Fibroblast of lung (primary cell): ENCODE measurements around the gene KCNG2. TPM values are rescaled to one million over a fixed set of nuclear protein-coding genes. Genes with fewer than 3 reads are reported as not detected.

Experiments used
- DNase-seq, 2 donors: peaks; one replicate each; pipeline versions ENCODE4 v3.0.0 to v3.0.0-alpha.2; 2010; ENCODE audit warnings: low read depth in 2 of 2
- H2AFZ ChIP-seq: 2 replicates; pipeline ENCODE4 v1.5.1; 2012; ENCODE audit warnings: low read length, control low read depth, inconsistent platforms
- H3K27ac ChIP-seq: 2 replicates; pipeline ENCODE4 v1.5.1; 2011; ENCODE audit warnings: low read length, control low read depth; ENCODE audit not compliant: insufficient read depth
- H3K27me3 ChIP-seq: 2 replicates; pipeline ENCODE4 v1.5.1; 2011; ENCODE audit warnings: mild to moderate bottlenecking, low read length; ENCODE audit not compliant: control insufficient read depth, insufficient read depth
- H3K36me3 ChIP-seq: 2 replicates; pipeline ENCODE4 v1.5.1; 2011; ENCODE audit warnings: low read length; ENCODE audit not compliant: control insufficient read depth, insufficient read depth
- H3K4me1 ChIP-seq: 2 replicates; pipeline ENCODE4 v1.5.1; 2011; ENCODE audit warnings: low read length; ENCODE audit not compliant: control insufficient read depth, insufficient read depth; ENCODE audit errors: extremely low read depth
- H3K4me2 ChIP-seq: 2 replicates; pipeline ENCODE4 v1.5.1; 2011; ENCODE audit warnings: low read length, control low read depth; ENCODE audit not compliant: insufficient read depth; ENCODE audit errors: extremely low read depth
- H3K4me3 ChIP-seq, 4 experiments: fragments of 200-600 bp in 1 of 4; sonication (generic) in 1 of 4; replicated peaks in 1 of 4; 2 replicates each; pipeline ENCODE4 v1.5.1; 2011 to 2016; ENCODE audit warnings: low read length in 4 of 4, low read depth in 3 of 4, mild to moderate bottlenecking in 3 of 4, control low read depth in 2 of 4, inconsistent platforms in 1 of 4, mixed read lengths in 1 of 4; ENCODE audit not compliant: insufficient read depth in 1 of 4; ENCODE audit errors: control extremely low read depth in 1 of 4
- H3K79me2 ChIP-seq: 2 replicates; pipeline ENCODE4 v1.5.1; 2012; ENCODE audit warnings: mild to moderate bottlenecking, low read length, inconsistent platforms; ENCODE audit not compliant: control insufficient read depth, insufficient read depth
- H3K9ac ChIP-seq: 2 replicates; pipeline ENCODE4 v1.5.1; 2011; ENCODE audit warnings: mild to moderate bottlenecking, low read length, control low read depth; ENCODE audit not compliant: insufficient read depth
- H3K9me3 ChIP-seq: 2 replicates; pipeline ENCODE4 v1.5.1; 2012; ENCODE audit warnings: low read depth, low read length; ENCODE audit not compliant: control insufficient read depth, insufficient read depth
- H4K20me1 ChIP-seq: 2 replicates; pipeline ENCODE4 v1.5.1; 2011; ENCODE audit warnings: low read length; ENCODE audit not compliant: control insufficient read depth, insufficient read depth; ENCODE audit errors: extremely low read depth
- EZH2 ChIP-seq: IDR thresholded peaks from 2 replicates; pipeline ENCODE4 v1.5.1; 2012; ENCODE audit warnings: low read length, control low read depth, mild to moderate bottlenecking; ENCODE audit errors: missing control alignments
- polyA plus RNA-seq, 2 donors: library from polyadenylated mRNA; depleted of rRNA in 1 of 2; stranded (reverse) in 1 of 2; unstranded in 1 of 2; fragments of >200 nt; gene quantifications; 2 replicates each; pipeline ENCODE4 v1.2.1, GENCODE V29; 2011 to 2012; ENCODE audit warnings: missing spikeins in 1 of 2
- total RNA-seq: library from RNA; depleted of rRNA; stranded (reverse); fragments of >200 nt; gene quantifications from 2 replicates; pipeline ENCODE4 v1.2.1, GENCODE V29; 2014
- TF ChIP-seq, protein P1 (sequence below), 2 donors: IDR thresholded peaks in 1 of 2; conservative IDR thresholded peaks in 1 of 2; 1 replicate in 1 of 2; 2 replicates in 1 of 2; pipeline ENCODE4 v1.5.1; 2011 to 2012; ENCODE audit warnings: low read length in 2 of 2, control low read depth in 1 of 2, inconsistent platforms in 1 of 2, low read depth in 1 of 2, mild to moderate bottlenecking in 1 of 2

KCNG2 gene
- total and polyA plus RNA-seq, 2 donors (not counting 1 experiment from before 2014, with no cell fraction given), result 0.42 to 10.1 TPM

DNA sequence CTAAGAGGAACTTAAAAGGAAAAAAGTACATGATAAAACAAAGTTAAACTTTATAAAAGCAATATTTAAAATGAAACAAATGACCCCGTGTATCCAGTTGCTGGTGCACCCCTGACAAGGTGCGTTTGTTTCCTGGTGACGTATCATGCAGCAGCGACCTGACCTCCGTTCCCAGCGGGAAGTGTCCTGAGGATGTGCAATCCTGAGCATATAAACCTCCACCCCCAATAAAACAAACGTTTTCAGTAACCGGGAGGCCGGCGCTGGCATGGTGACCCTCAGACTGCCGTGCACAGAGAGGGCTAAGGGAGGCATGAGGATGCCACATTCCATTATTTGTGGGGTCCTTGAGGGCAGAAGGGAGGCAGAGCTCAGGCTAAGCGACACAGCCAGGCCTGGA lies 138.9 kb downstream of the KCNG2 start:
- H4K20me1 ChIP-seq, result no peaks in the 10 kb centered on the region

DNA sequence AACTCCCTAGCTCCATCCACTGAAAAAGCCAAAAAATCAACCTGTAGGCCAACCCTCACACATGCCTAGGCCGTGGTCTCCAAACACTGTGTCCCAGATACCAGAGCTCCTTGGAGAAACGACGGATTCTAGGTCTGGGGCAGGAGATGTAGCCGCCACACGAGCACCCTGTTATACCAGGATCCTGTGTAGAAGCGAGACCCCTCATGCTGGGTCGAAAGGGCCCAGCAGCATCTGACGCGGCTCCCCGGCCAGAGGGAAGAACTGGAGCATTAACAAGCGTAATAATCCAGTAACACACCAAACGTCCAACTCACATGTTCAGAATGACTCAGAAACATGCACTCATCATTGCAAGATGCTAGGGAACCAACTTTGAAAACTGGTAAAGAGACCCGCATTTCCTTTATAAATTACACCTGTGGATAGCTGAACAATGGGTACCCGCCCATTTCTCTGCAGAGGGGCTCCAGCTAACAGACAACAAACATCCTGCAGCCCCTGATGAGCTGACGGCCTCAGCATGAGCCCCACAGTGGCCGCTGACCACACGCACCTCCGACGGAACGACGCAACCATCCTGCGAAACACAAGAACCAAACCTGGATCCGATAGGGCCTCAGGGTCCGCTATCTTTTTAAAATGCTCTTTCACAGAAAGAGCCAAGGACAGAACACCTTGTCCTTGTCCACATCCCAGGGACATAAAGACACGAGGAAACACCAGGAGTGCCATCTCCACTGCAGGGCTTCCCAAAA lies 139.5 kb downstream of the KCNG2 start:
- Histone ChIP-seq H3K4me2 (no peak overlapping the region), H3K9me3 (no peaks in the 10 kb centered on the region), H3K4me1 (peaks cover 5% of the 10 kb centered on the region), H3K27me3 (no peaks in the 10 kb centered on the region), H4K20me1 (no peaks in the 10 kb centered on the region), H3K4me3 (no peak overlapping the region), H3K9ac (no peak overlapping the region), H3K27ac (no peak overlapping the region), H3K79me2 (peaks cover 23% of the 10 kb centered on the region), H2AFZ (no peak overlapping the region), H3K36me3 (peaks cover 2% of the 10 kb centered on the region)
- DNase-seq, result no peak
- TF ChIP-seq, protein P1, sequence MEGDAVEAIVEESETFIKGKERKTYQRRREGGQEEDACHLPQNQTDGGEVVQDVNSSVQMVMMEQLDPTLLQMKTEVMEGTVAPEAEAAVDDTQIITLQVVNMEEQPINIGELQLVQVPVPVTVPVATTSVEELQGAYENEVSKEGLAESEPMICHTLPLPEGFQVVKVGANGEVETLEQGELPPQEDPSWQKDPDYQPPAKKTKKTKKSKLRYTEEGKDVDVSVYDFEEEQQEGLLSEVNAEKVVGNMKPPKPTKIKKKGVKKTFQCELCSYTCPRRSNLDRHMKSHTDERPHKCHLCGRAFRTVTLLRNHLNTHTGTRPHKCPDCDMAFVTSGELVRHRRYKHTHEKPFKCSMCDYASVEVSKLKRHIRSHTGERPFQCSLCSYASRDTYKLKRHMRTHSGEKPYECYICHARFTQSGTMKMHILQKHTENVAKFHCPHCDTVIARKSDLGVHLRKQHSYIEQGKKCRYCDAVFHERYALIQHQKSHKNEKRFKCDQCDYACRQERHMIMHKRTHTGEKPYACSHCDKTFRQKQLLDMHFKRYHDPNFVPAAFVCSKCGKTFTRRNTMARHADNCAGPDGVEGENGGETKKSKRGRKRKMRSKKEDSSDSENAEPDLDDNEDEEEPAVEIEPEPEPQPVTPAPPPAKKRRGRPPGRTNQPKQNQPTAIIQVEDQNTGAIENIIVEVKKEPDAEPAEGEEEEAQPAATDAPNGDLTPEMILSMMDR (conservative IDR thresholded peaks at IDR 0.05 in 1 of 2, IDR thresholded peaks at IDR 0.05 in 1 of 2; ENCODE audit: low read depth in 1 of 2, low read length in 2 of 2), result no peak
- TF ChIP-seq EZH2, result no peak

More for the DNA sequence above, 138.9 kb downstream of the KCNG2 start:
- no peak for TF ChIP-seq EZH2
- TF ChIP-seq, protein P1 (conservative IDR thresholded peaks at IDR 0.05 in 1 of 2, IDR thresholded peaks at IDR 0.05 in 1 of 2; ENCODE audit: low read depth in 1 of 2, low read length in 2 of 2), result no peak
- Histone ChIP-seq H3K9ac (no peak overlapping the region), H3K4me3 (no peak overlapping the region), H3K4me1 (peaks cover 5% of the 10 kb centered on the region), H3K27me3 (no peaks in the 10 kb centered on the region), H3K36me3 (peaks cover 2% of the 10 kb centered on the region), H3K4me2 (no peak overlapping the region), H3K79me2 (peaks cover 24% of the 10 kb centered on the region), H3K27ac (no peak overlapping the region), H2AFZ (no peak overlapping the region), H3K9me3 (no peaks in the 10 kb centered on the region)
- DNase-seq, result no peak

DNA sequence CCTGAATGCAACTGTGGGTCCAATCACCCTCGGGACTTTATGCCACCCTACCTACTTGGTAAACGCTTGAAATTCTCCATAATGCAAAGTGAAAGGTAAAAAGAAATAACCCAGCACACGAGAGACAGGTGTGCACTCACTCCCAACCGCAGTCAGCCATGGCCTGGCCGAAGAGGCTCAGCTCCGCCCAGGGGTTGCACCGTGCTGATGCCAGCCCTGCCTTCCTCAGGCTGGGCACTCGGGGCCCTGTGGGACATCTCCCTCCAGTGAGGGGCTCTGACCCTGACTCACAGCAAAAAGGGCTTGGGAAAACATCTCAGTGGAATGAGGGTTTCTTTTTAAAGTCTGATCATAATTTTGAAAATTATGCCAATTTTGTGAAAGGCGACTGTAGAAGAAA lies 140.5 kb downstream of the KCNG2 start:
- no peaks in the 10 kb centered on the region for H4K20me1 ChIP-seq
- H2AFZ ChIP-seq, result no peak overlapping the region
- peaks cover 2% of the 10 kb centered on the region for H3K36me3 ChIP-seq
- H3K4me2 ChIP-seq, result no peak overlapping the region
- TF ChIP-seq, protein P1 (conservative IDR thresholded peaks at IDR 0.05 in 1 of 2, IDR thresholded peaks at IDR 0.05 in 1 of 2; ENCODE audit: low read depth in 1 of 2, low read length in 2 of 2), result no peak
- TF ChIP-seq EZH2, result no peak
- H3K79me2 ChIP-seq, result peaks cover 23% of the 10 kb centered on the region
- DNase-seq, result no peak
- H3K9ac ChIP-seq, result no peak overlapping the region
- peaks cover 5% of the 10 kb centered on the region for H3K4me1 ChIP-seq
- H3K9me3 ChIP-seq, result no peaks in the 10 kb centered on the region
- H3K4me3 ChIP-seq, result no peak overlapping the region
- no peak overlapping the region for H3K27ac ChIP-seq
- no peaks in the 10 kb centered on the region for H3K27me3 ChIP-seq
